ENCODE data around the gene KCNK17.

Gene KCNK17

DNA sequence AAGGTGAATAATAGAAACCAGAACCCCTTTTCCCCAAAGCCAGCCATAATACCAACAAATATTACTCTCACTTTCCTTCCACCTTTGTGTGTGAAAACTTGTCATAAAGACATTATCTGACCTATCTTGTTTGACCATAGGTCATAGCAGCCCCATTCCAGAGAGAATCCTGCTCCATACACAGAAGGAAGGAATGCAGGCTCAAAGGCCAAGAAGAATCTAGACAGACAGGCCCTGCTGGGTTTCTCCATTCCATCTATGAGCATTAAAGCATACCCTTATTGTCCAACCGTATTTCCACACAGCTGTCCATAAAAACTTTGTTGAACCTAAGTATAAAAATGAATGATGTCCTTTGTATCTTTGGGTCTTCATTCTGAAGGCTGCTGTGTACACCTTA, 44.3 kb downstream of the KCNK17 start:
- H3K4me2 ChIP-seq (ENCODE audit: low read depth, low read length, poor library complexity, severe bottlenecking), result no peak overlapping the region
- no peak overlapping the region for H2AFZ ChIP-seq (ENCODE audit: low read depth, low read length, severe bottlenecking)

DNA sequence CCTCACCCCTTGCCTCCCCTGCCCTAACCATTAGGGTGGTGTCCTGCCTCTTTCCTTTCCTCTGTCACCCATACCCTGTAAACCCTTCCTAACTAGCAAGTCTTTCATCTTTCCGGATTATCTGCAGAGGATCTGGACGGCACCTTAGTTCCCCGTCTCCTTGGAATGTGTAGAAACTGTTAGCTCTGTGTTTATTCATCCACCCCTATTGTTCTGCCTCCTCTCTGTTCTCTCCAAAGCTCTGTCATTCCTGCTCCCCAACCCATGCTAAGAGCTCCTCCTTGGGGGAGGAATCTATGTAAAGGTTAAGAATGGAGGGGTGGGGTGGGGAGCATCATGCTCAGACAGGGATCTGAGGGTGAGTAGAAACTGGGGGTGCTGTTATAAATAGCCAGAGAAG, 45.5 kb downstream of the KCNK17 start:
- H4K20me1 ChIP-seq (ENCODE audit: low read depth, low read length), result no peaks in the 10 kb centered on the region
- TF ChIP-seq, protein P1, sequence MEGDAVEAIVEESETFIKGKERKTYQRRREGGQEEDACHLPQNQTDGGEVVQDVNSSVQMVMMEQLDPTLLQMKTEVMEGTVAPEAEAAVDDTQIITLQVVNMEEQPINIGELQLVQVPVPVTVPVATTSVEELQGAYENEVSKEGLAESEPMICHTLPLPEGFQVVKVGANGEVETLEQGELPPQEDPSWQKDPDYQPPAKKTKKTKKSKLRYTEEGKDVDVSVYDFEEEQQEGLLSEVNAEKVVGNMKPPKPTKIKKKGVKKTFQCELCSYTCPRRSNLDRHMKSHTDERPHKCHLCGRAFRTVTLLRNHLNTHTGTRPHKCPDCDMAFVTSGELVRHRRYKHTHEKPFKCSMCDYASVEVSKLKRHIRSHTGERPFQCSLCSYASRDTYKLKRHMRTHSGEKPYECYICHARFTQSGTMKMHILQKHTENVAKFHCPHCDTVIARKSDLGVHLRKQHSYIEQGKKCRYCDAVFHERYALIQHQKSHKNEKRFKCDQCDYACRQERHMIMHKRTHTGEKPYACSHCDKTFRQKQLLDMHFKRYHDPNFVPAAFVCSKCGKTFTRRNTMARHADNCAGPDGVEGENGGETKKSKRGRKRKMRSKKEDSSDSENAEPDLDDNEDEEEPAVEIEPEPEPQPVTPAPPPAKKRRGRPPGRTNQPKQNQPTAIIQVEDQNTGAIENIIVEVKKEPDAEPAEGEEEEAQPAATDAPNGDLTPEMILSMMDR (IDR thresholded peaks at IDR 0.05; ENCODE audit: insufficient read depth, low read length, poor library complexity, severe bottlenecking), result no peak
- no peak for TF ChIP-seq EZH2phosphoT487 (conservative IDR thresholded peaks at IDR 0.05; ENCODE audit: low read length)
- H2AFZ ChIP-seq (ENCODE audit: low read depth, low read length, severe bottlenecking), result no peak overlapping the region

More for the DNA sequence above, 44.3 kb downstream of the KCNK17 start:
- no peak overlapping the region for H3K4me3 ChIP-seq (ENCODE audit: insufficient read depth, low read length, poor library complexity, severe bottlenecking)
- TF ChIP-seq EZH2phosphoT487 (conservative IDR thresholded peaks at IDR 0.05; ENCODE audit: low read length), result no peak
- TF ChIP-seq, protein P1 (IDR thresholded peaks at IDR 0.05; ENCODE audit: insufficient read depth, low read length, poor library complexity, severe bottlenecking), result no peak
- H3K27me3 ChIP-seq (ENCODE audit: low read length), result no peaks in the 10 kb centered on the region
- no peaks in the 10 kb centered on the region for H3K36me3 ChIP-seq (ENCODE audit: low read length)
- H3F3A ChIP-seq (ENCODE audit: insufficient read depth), result no peaks in the 10 kb centered on the region
- no peaks in the 10 kb centered on the region for H3K79me2 ChIP-seq (ENCODE audit: insufficient read depth, low read length)
- H3K9me3 ChIP-seq (ENCODE audit: insufficient read depth, low read length), result no peaks in the 10 kb centered on the region
- no peaks in the 10 kb centered on the region for H4K20me1 ChIP-seq (ENCODE audit: low read depth, low read length)
- H3K27ac ChIP-seq (ENCODE audit: low read depth, low read length), result no peak overlapping the region
- no peaks in the 10 kb centered on the region for H3K9me2 ChIP-seq (replicated peaks; ENCODE audit: insufficient read depth, low read length)
- H3K9ac ChIP-seq (ENCODE audit: low read length), result no peak overlapping the region

DNA sequence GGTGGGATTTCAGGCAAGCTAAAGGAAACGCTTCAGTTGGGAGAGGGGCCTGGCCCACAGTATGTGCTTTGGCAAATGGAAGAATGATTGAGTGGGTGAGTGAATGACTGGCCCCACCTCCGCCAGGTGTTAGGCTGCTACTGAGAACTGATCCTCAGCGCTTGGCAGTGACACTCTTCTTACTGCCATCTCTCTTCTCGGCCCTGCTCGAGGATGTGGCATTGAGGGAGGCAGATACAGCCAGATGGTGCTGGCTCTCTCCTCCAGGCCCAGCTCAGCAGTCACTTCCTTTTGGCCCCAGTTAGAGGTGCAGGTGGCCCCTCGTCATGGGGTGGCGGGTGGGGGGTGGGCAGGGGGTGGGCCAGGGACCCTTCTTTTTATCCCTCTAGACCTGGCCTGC, 46.0 kb downstream of the KCNK17 start:
- no peak overlapping the region for H3K4me2 ChIP-seq (ENCODE audit: low read depth, low read length, poor library complexity, severe bottlenecking)
- no peak overlapping the region for H3K4me3 ChIP-seq (ENCODE audit: insufficient read depth, low read length, poor library complexity, severe bottlenecking)
- H3K27me3 ChIP-seq (ENCODE audit: low read length), result no peaks in the 10 kb centered on the region; the same call in 1 of the 2 replicates
- H3K79me2 ChIP-seq (ENCODE audit: insufficient read depth, low read length), result no peaks in the 10 kb centered on the region
- H3K9ac ChIP-seq (ENCODE audit: low read length), result no peak overlapping the region
- H4K20me1 ChIP-seq (ENCODE audit: low read depth, low read length), result no peaks in the 10 kb centered on the region
- no peak overlapping the region for H3K27ac ChIP-seq (ENCODE audit: low read depth, low read length)
- no peaks in the 10 kb centered on the region for H3K9me2 ChIP-seq (replicated peaks; ENCODE audit: insufficient read depth, low read length)
- TF ChIP-seq EZH2phosphoT487 (conservative IDR thresholded peaks at IDR 0.05; ENCODE audit: low read length), result no peak
- TF ChIP-seq, protein P1 (IDR thresholded peaks at IDR 0.05; ENCODE audit: insufficient read depth, low read length, poor library complexity, severe bottlenecking), result no peak
- no peaks in the 10 kb centered on the region for H3F3A ChIP-seq (ENCODE audit: insufficient read depth)
- H3K9me3 ChIP-seq (ENCODE audit: insufficient read depth, low read length), result no peaks in the 10 kb centered on the region
- H2AFZ ChIP-seq (ENCODE audit: low read depth, low read length, severe bottlenecking), result no peak overlapping the region
- H3K36me3 ChIP-seq (ENCODE audit: low read length), result no peaks in the 10 kb centered on the region

More for the DNA sequence above, 45.5 kb downstream of the KCNK17 start:
- H3K36me3 ChIP-seq (ENCODE audit: low read length), result no peaks in the 10 kb centered on the region
- no peak overlapping the region for H3K9ac ChIP-seq (ENCODE audit: low read length)
- H3K27me3 ChIP-seq (ENCODE audit: low read length), result no peaks in the 10 kb centered on the region
- H3K79me2 ChIP-seq (ENCODE audit: insufficient read depth, low read length), result no peaks in the 10 kb centered on the region
- no peaks in the 10 kb centered on the region for H3K9me2 ChIP-seq (replicated peaks; ENCODE audit: insufficient read depth, low read length)
- no peak overlapping the region for H3K4me3 ChIP-seq (ENCODE audit: insufficient read depth, low read length, poor library complexity, severe bottlenecking)
- no peaks in the 10 kb centered on the region for H3K9me3 ChIP-seq (ENCODE audit: insufficient read depth, low read length)
- H3K27ac ChIP-seq (ENCODE audit: low read depth, low read length), result no peak overlapping the region
- no peak overlapping the region for H3K4me2 ChIP-seq (ENCODE audit: low read depth, low read length, poor library complexity, severe bottlenecking)
- no peaks in the 10 kb centered on the region for H3F3A ChIP-seq (ENCODE audit: insufficient read depth)
